Erythroblast (primary cell): ENCODE results near the gene ZNRF2.
A peak's percentile ranks its signal among the peaks of the same experiment; 100 is the strongest.

ENCODE experiments used
- DNase-seq, 2 experiments: peaks; one replicate each; lab custom pipeline; 2025; lab: John Stamatoyannopoulos, UW
- GATA1 ChIP-seq: IDR thresholded peaks from 2 replicates; pipeline ENCODE4 v1.6.1; 2011; ENCODE audit warnings: low read depth, mild to moderate bottlenecking, control low read depth, low read length, moderate library complexity
- POLR2A ChIP-seq: IDR thresholded peaks from 2 replicates; pipeline ENCODE4 v1.6.1; 2011; ENCODE audit warnings: mild to moderate bottlenecking, low read length

ZNRF2 gene

DNA sequence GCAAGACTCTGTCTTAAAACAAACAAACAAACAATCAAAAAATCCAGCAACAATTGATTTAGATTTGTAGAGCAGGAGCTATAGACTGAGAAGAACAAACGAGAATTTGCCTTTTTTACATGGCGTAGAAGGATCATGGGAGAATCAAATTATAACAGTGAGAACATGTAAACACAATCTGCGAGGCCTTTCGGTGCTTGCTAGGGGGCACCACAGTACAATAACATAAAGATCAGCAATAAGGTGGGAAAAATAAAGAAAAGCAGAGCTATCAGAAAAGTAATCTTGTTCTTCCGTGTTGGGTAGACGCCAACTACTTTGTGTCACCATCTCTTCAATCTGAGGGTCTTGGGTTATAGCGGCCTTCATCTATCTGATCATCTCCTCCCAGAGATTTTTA lies 112.0 kb downstream of the ZNRF2 start:
- TF ChIP-seq GATA1 (no peak), POLR2A (no peak)
- DNase-seq, result no peak

DNA sequence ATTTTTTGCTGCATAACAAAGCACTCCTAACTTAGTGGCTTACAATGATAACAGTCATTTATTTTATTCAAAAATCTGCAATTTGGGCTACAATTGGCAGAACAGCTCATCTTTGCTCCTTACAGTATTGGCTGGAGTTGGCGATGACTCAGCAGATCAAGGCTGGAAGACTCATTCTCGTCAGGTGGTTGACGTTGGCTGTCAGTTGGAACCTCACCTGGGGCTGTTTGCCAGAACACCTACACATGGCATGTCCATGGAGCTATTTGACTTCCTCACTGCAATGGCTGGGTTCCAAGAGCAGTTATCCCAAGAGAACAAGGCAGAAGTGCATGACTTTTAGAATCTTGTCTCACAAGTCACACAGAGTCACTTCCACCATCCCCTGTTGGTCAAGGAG lies 119.1 kb downstream of the ZNRF2 start:
- TF ChIP-seq POLR2A (no peak), GATA1 (no peak)
- DNase-seq, result peak in 1 of 2 experiments; percentile 13

DNA sequence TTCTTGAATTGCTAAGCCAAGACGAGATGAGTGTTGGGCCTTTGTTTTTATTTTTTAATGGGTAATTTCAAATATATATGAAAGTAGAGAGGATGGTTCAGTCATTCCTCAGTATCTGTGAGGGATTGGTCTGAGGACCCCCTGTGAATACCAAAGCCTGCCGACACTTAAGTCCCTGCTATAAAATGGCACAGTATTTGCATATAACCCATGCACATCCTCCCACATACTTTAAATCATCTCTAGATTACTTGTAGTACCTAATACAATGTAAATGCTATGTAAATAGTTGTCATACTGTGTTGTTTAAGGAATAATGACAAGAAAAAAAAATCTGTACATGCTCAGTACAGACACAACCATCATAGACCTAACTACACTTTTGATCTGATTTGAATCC lies 120.8 kb downstream of the ZNRF2 start:
- TF ChIP-seq POLR2A, result no peak
- no peak for TF ChIP-seq GATA1
- DNase-seq, result no peak

DNA sequence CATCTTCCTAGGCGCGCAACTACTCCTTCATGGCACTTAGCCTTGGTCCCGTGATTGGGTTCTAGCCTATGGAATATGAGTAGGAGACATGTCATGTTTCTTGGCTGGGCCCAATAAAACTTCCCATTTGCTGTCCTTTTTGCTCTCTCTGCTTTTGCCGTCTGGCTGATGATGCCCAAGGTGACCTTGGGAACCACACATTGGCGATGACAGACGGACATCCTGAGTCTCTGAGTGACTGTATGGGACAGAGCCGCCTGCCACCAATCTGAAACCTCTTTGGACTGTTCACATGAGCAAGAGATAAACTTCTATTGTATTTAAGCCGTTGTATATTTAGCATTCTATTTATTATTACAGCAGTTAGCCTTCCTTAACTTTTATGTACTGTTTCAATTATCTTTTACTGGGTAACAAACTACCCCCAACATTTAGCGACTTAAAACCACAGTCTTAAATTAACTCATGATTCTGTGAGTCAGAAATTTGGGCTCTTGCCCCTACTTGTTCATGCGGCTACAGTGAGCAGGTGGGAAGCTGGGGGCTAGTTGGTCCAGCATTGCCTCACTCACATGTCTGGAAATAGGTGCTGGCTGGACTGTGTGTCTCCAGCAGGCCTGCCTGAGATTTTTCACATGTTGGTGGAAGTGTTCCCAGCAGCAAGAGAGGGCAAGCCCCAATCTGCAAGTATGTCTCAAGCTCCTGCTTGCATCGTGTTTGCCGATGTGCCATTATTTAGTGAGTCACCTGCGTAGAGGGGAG lies 122.4 kb downstream of the ZNRF2 start:
- no peak for TF ChIP-seq POLR2A
- no peak for TF ChIP-seq GATA1
- DNase-seq, result no peak

GRCh38 chr7:30411173-30411572 lies 126.8 kb downstream of the ZNRF2 start:
- DNase-seq, result no peak
- no peak for TF ChIP-seq POLR2A

DNA sequence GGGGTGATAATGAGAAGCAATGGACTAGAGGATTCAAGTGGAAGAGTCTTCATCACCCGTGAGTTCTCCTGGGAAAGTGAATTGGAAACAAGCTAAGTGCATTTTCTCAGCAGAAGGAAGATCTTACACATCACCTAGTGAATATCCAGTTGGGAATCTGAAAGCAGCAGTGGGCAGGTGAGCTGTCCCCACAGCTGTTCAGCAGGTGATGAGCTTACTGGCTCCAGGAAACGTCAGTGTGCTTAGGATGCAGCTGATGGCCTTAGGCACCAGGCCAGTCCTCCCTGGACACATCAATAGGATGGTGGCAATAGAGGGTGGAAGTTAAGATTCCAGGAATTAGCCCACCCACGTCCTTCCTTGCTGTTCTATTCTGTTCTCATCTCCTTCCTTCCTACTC lies 127.5 kb downstream of the ZNRF2 start:
- TF ChIP-seq POLR2A, result no peak
- TF ChIP-seq GATA1, result no peak
- no peak for DNase-seq

DNA sequence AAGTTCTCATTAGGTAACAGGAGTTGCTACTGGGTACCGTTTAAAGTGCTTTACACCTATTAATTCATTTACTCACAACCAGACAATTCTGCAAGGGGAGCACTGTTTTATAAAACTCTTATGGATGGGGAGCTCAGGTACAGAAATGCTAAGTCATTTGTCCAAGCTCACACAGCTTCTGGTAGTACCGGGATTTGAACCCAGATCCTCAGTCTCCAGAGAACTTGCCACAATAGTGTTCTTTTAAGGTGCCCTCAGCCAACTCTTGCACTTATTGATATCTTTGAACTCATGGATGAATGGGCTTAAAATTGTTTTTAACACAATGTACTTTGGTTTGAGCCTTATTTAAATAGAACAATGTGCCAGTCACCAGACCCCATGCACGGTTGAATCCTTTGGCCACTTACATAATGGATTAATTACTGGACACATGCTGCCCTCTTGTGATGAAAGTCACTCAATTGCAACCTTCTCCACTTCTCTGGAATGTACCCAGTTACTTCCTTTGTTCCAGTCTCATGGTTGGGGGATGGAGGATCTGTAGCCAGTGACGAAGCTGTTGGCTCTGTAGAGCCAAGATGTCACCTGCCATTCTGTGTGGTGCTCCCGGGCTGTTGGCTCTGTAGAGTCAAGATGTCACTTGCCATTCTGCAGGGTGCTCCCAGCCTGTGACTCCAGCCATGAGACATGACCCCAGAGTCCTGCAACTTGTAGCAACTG lies 128.5 kb downstream of the ZNRF2 start:
- DNase-seq, result peak; percentile 58 to 68
- no peak for TF ChIP-seq GATA1
- TF ChIP-seq POLR2A, result no peak

- TF ChIP-seq POLR2A, result no peak
- no peak for TF ChIP-seq GATA1
- peak in 1 of 2 experiments; percentile 14 for DNase-seq
These were observed 129.5 kb downstream of the ZNRF2 start for GRCh38 chr7:30413864-30414263.
